ENCODE data around the gene CCDC69. TPM values are rescaled to one million over a fixed set of nuclear protein-coding genes. Genes with fewer than 3 reads are reported as not detected.
A peak's percentile ranks its signal among the peaks of the same experiment; 100 is the strongest.
"Not testable (repeated sequence)": the region's sequence is repeated elsewhere in the genome, so short reads cannot be mapped to it uniquely, and the experiment has no call there.

The CCDC69 gene, protein sequence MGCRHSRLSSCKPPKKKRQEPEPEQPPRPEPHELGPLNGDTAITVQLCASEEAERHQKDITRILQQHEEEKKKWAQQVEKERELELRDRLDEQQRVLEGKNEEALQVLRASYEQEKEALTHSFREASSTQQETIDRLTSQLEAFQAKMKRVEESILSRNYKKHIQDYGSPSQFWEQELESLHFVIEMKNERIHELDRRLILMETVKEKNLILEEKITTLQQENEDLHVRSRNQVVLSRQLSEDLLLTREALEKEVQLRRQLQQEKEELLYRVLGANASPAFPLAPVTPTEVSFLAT
- 20.0 TPM for total RNA-seq (ENCODE audit: insufficient read depth, low replicate concordance)

DNA sequence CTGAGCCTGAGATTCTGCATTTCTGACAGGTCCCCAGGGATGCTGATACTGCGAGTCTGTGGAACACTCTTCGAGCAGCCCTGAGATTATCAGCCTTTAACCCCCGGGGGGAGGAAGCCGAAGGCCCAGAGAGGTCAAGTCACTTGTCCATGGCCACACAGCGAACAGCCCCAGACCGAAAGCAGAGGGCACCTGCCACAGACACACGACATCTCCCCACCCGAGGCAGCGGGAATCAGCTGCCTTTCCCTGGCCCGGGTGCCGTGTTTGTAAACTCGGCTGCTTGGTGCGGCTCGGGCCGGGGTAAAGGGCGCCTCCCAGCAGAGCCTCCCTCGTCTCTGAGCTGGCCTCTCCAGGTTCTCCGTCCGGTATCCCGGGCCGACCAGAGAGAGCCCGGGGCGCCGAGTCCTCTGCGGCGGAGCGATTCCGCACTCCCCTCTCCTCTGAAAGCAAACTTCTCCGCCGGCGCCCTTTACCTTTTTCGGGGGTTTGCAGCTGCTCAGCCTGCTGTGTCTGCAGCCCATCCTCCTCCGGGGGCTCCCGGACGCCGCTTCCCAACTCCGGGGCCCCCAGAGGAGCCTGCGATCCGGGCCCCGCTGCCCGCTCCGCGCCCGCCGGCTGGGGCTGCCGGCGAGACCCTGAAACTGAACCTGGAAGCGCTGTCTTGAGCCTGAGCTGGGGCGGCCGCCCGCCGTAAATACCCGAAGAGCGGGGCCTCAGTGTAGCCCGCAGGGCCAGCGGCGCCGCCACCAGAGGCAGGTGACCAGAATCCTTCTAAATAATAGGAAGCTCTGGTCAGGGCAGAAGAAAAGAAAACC, at the start of gene CCDC69:
Gene CCDC69, minus strand, starts transcription at position 646 of the 818 bp plus-strand sequence. Its CDS starts 122 bp downstream, at position 524.
- peak; percentile 73 for DNase-seq (ENCODE audit: low spot score)

DNA sequence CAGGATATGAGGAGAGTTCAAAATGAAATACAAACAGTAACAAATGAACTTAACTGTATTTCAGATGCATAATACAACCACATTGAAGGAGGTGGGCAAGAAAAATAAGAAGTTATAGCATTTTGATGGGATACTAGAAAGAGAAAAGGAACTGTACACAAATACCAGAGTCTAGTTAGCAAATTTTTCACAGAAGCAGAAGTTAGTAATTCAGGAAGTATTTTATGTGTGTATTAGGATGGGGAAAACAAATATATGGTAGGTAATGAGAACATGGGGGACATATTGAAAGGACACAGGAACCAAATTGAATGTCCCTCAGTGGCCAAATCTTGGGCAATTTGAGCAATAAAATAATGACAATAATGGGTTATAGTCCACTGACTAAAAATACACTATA, 47.4 kb upstream of the CCDC69 start:
- no peak for DNase-seq (ENCODE audit: low spot score)

DNA sequence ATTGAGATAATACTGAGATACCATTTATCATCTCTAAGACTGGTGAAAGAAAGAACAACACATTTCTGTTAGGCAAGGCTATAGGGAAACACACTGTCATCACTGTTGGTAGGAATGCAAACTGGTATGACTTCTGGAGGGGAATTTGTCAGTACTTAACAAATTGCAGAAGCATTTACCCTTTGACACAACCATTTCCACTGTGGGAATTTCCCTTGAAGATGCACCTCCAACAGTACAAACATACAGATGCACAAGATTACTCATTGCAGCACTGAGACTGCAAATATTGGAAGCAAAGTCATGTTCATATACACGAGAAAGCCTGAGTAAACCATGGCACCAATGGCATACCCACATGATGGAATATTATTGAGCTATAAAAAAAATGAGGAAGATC, 46.7 kb upstream of the CCDC69 start:
- no peak for DNase-seq (ENCODE audit: low spot score)

DNA sequence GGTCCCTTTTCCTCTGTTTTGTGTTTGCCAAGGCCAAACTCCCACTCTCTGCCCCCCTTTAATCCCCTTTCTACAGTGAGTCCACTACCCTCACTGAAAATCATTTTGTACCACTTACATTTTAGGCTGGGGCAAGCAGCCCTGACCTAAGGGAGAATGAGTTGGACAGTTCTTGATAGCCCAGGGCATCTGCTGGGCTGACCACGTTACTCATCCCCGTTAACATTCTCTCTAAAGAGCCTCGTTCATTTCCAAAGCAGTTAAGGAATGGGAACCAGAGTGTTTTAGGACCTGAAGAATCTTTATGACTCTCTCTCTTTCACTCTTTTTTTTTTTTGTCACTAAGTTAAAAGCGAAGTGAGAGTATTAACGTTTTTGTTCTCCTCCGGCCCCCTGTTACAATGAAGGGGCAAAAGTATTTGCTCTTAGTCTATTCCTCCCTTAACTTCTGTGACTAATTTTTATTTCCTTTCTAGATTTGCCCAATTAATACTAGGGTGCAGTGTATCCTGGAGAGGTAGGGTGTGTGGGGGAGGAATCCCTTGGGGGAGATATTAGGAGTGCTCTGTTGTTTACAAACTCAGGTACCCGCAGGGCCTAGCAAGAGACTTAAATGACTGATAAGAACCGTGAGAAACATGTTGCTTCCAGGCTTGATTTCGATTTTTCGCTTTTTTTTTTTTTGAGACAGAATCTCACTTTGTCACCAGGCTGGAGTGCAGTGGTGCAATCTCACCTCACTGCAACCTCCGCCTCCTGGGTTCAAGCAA, 43.8 kb upstream of the CCDC69 start:
- DNase-seq (ENCODE audit: low spot score), result no peak

DNA sequence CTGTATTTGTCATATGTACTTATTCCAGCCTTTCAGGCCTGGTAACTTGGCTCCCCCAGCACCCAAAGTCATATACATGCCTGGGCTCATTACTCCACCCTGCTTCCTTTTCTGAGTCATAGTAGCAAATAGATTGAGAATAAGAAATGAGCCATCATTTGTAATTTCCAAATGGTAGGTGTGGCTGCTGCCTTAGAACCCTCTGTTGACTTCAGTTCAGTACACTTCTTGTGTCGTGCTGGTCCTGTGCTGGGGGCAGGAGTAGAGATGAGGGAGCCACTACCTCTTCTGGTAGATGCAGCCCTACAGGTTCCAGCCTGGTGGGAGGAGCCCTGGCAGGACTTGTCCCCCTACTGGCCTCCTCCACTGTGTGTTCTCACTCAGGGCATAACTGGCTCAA, 40.2 kb upstream of the CCDC69 start:
- DNase-seq (ENCODE audit: low spot score), result no peak

DNA sequence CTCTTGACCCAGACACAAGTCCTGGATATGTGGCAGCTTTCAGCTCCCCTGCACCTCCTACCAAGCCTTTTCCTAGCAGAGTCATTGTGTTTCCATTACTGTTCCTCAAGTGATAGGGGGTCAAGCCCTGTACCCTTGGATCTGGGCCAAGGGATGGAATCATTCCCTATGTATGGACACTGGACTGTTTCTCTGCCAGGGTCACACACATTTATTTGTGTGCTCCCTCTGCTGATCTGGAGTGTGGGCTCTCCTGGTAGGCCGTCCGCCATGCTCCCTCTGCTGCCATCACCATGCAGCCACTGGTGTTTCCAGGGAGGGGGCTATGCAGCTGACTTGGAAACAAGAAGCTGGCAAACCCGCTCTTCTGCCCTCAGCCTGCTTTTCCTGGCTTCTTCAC, 38.6 kb upstream of the CCDC69 start:
- no peak for DNase-seq (ENCODE audit: low spot score)

DNA sequence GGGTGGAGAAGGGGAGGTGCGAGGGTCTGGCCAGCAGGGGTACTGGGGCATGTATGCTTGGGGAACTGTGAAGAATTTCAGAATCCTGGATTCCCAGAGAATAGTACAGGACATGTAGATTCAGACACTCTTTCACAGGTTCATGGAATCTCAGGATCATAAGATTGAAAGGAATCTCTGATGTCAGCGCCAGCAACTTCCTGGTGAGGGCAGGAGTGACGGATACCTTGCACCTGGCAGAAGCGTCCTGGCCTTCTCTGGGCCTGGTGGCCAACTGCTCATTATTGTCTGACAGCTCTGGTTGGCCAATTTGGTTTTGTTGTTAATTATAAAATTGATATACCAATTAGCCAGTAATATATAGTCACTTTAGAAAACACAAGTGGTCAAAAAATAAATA, 36.0 kb upstream of the CCDC69 start:
- no peak for DNase-seq (ENCODE audit: low spot score)

DNA sequence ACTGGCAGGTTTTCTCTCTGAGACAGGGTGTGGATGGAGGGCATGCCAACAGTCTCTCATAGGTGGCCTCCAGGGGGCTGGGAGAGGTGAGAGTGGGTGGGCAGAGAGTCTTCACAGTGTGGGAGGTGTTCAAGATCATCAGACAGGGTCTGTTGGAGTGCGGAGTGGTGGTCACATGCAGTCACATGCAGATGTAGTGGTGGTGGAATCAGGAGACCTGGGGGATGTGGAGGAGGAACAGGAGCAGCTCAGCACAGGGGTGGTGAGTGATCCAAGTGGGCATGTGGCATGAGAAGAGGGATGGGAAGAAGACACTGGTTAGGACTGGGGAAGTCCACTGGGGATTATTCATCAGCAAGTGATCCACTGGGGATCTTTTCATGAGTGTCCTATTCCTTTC, 34.9 kb upstream of the CCDC69 start:
- DNase-seq (ENCODE audit: low spot score), result no peak

DNA sequence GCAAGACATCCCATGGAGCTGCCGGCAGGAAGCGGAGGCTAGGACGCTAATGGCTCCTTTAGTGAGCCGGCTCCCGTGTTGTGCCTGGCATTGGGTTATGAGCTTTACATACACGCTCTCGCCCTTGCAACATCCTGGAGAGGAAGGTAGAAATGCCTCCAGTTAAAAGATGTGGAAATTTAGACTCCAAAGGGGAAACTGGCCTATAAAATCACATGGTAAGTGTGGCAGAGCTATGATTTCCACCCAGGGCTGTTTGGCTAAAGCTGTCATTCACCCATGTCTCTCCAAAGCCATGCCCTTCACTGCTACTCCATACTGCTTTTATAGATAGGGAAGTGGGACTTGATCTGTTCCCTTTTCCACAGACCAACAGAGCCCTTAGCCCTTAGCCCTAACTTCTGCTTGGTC, 34.3 kb upstream of the CCDC69 start:
- no peak for DNase-seq (ENCODE audit: low spot score)

DNA sequence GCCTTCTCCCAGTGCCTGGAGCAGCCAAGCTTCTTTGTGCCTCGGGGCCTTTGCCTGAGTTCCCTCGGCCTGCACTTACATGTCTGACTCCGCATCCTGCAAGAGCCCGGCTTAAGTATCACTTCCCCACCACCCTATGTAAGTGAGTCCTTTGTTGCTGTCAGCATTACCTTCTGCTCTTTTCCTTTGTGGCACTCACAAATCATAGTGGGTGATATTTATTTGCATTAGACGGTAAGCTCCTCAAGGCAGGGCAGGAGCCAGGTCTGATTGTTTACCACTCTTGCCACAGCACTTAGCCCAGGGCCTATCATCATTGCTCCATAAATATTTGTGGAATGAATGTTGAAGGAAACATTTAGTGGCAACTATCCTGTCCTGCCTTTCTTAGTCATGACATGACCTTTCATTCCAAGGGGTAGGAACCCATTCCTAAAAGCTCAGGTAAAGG, 33.9 kb upstream of the CCDC69 start:
- DNase-seq (ENCODE audit: low spot score), result peak; percentile 30

DNA sequence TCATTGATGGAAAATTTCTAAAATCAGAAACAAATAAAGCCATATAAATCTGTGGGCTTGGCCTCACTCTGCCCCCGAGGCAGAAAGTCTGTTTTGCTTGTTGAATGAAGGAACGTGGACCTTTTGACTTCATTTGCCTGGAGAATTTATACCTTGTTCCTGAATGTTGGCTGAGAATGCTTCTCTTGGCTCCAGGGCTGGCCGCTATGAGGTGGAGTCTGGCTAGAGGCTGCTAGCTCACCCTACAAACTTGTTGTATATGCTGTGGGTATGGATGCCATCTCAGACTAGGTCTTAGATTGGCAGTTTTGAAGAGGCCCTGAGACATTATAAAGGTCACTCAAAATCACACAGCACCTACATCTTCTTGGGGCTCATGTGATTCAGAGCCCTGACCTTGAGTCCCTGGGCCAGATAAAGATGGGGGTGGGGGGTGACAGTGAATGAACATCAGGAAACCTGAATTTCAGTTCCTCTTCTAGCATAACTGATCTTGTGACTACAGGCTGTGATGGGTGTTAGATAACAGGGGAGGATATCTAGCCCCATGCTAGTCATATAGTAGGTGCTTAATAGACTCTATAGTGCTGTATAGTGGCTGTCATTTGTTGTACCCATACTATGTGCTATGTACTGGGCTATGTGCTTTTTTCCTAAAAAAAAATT, 31.9 kb upstream of the CCDC69 start:
- no peak for DNase-seq (ENCODE audit: low spot score)

DNA sequence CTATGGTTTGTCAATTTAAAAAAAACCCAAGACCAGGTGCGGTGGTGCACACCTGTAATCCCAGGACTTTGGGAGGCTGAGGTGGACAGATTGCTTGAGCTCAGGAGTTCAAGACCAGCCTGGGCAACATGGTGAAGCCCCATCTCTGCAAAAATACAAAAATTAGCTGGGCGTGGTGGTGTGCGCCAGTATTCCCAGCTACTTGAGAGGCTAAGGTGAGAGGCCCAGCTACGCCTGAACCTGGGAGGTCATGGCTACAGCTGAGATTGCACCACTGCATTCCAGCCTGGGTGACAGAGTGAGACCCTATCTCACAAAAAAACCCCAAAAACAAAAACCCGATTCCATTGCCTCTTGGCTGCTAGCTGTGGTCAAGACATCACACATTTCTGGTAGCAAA, 31.1 kb upstream of the CCDC69 start:
- DNase-seq (ENCODE audit: low spot score), result not testable (repeated sequence)

DNA sequence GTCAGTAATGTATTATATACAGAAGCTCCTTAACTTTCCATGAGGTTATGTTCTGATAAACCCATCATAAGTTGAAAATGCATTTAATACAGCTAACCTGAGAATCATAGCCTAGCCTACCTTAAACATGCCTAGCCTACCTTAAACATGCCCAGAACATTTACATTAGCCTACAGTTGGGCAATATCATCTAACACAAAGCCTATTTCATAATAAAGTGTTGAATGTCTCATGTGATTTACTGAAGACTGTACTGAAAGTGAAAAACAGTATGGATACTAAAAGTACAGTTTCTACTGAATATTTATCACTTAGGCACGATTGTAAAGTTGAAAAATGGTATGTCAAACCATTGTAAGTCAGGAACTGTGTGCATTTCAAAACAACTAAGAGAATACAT, 30.7 kb upstream of the CCDC69 start:
- DNase-seq (ENCODE audit: low spot score), result no peak

DNA sequence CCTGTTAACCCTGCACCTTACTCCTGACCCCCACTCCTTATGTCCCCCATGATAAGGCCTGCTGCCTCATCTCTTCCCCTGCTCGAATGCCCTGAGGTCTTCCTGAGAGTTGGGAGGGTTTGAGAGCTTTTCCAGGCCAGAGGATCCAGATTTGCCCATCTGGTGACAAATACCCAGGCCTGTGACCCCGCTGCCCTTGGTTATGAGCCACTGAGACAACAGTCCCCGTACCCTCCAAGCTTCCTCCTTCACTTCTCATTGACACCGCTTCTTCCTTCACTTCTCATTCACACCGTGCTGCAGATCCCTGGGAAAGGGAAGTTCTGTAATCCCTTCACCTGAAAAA, 29.7 kb upstream of the CCDC69 start:
- no peak for DNase-seq (ENCODE audit: low spot score)

DNA sequence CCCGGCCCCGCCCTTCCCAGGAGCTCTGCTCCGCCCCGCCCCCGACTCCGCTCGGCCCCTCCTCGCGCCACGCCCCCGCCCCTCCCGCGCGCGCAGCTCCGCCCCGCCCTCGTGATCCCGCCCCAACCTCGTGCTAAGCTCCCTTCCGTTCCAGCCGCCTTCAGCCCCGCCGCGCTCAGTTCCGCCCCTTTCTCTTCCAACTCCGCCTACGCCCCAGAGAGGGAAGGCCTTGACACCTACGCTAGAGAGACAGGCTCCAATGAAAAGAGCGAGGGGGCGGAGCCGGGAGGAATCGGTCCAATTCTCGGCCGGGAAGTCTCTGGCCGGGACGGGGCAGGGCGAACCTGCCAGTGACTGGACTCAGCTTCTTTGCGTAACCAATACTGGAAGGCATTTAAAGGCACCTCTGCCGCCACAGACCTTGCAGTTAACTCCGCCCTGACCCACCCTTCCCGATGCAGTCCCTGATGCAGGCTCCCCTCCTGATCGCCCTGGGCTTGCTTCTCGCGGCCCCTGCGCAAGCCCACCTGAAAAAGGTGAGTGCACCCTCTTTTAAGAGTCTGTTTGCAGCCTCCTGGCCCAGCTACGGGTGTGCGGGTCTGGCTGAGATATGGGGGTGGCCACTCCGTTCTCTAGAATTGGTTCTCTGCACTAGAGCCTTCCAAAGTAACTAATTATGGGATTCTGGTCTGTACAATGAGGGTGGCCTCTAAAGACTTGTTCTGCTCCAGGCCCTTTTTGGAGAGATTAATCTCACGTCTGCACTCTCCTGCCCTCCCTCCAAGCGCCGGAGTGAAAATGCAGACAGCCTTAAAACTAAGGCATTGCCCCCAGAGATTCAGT, 29.1 kb upstream of the CCDC69 start, which contains the start of gene GM2A:
Gene GM2A, plus strand, starts transcription at position 424 of the 843 bp plus-strand sequence. Its CDS starts 32 bp downstream, at position 456.
- peak; percentile 100 for DNase-seq (ENCODE audit: low spot score)

DNA sequence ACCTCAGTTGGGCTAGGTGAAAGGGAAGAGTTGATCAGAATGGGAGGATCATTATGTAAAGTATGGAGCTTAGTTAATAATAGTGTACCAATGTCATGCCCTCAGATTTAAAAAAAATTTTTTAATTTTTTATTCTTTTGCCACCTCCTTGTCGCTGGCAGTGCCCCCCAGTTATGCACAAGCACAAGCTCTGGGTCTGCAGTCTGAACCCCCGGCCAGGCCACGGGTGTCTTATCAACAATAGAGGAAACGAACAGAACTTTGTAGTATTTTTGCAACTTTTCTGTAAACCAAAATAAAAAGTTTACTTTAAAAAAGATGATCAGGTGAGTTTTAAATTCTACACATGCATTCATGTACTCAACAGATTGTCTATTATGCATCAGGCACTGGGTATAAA, 27.7 kb upstream of the CCDC69 start:
- no peak for DNase-seq (ENCODE audit: low spot score)

DNA sequence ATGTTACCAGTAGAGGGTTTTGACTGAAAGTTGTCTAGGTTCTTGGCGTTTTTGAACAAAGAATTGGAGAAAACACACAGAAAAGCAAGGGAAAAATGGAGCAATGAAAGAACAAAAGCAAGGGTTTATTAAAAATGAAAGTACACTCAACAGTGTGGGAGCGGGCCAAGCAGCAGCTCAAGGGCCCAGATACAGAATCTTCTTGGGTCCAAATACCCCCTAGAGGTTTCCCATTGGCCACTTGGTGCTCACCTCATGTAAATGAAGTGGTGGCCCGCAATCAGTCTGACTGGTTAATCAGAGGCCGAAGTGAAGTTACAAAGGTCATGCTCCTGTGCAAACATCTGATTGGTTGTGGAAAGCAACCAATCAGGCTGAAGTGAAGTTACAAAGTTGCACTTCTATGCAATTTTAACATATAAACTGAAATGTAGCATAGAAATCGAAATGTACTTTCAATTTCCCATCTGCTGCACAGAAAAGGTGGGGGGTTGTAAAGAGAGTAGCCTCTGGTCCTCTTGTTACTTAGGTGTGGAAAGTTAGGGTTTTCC, 27.2 kb upstream of the CCDC69 start:
- no peak for DNase-seq (ENCODE audit: low spot score)

DNA sequence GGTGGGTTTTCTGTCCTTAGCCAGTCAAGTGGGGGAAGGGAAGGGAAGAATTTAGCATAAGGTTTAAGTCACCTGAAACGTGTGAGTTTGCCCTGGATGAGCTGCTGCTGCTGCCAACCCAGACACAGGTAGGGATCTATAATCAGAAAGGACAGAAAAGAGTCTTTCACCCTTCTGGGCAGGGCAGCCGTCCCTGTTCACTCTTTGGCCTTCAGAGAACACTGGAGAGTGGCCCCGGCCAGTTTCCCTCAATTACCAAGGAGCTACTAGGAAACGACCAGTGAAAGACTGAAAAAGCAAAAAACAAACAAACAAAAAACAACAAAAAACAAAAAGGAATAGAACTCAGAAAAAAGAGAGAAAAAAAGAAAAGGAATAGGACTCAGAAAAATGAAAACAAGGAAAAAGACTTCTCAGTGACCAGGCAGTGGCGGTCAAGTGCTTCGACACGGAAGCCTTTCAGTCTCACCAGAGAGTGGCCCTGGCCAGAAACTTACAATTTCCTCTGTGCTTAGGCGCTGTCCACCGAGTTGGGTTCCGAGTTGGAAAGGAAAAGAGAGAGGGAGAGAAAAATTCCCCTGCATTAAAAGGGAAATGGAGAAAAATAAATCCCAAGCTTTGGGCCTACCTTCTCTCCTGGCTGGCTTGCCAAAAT, 26.6 kb upstream of the CCDC69 start:
- DNase-seq (ENCODE audit: low spot score), result no peak

DNA sequence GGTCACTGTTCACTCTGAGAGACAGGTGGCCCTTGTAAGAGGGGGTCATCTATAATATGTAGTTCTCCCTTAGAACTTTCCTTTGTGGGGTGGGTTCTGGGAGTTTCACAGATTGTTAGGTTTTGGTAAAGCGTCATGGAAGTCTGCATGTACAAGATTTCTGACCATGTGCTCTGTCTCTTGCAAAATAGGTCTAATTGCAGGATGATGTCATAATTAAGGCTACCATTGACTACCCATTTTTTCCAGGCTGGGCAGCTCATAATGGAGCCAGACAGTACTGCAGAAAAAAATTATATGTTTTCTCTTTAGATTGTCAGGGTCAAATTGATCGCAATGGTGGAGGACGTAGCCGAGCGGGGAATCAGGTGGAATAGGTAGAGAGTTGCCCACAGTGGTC, 25.4 kb upstream of the CCDC69 start:
- DNase-seq (ENCODE audit: low spot score), result no peak

DNA sequence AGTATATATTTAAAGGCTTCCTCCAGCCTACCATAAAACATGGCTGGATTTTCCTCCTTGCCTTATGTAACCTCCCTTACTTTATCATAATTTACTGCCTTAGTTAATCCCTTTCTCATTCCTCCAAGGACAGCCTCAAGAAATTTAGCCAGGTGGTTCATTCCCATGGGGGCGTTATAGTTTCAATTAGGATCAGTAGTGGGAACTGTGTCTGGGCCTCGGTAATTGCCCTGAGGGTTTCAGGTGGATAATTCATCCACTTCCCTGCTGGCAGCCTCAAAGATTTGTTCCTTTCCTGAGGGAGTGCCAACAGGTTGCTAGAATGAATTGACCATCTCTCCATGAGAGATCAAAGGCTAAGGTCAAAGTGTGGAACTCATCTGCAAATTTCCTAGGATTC, 24.8 kb upstream of the CCDC69 start:
- DNase-seq (ENCODE audit: low spot score), result no peak
